Heart left ventricle (tissue), 16 donors: Measurements from ENCODE around the gene PCBD1. TPM values are rescaled to one million over a fixed set of nuclear protein-coding genes. Genes with fewer than 3 reads are reported as not detected.

ENCODE experiments used
- ATAC-seq, 4 donors: fragments of 200-7000 bp; cut with Tn5 transposase; one replicate each; pipeline ENCODE4 v1.9.1; 2020 to 2022; ENCODE audit warnings: moderate library complexity in 4 of 4, mild to moderate bottlenecking in 3 of 4, moderate number of reproducible peaks in 1 of 4
- DNase-seq, 5 donors: peaks; one replicate each; pipeline ENCODE4 v3.0.0-alpha.2; 2020
- H3K27ac ChIP-seq, 12 donors: fragments of 200-600 bp; sonication (generic) in 4 of 12; one replicate each; pipeline versions ENCODE4 v1.5.0 to v1.8.0; 2016 to 2022; ENCODE audit warnings: mild to moderate bottlenecking in 2 of 12
- H3K27me3 ChIP-seq, 9 donors: fragments of 200-600 bp; sonication (generic) in 2 of 9; one replicate each; pipeline versions ENCODE4 v1.5.1 to v1.8.0; 2016 to 2022; ENCODE audit warnings: mild to moderate bottlenecking in 3 of 9
- H3K36me3 ChIP-seq, 9 donors: fragments of 200-600 bp; sonication (generic) in 2 of 9; one replicate each; pipeline versions ENCODE4 v1.5.0 to v1.8.0; 2018 to 2022; ENCODE audit warnings: mild to moderate bottlenecking in 2 of 9
- H3K4me1 ChIP-seq, 12 donors: fragments of 200-600 bp; sonication (generic) in 4 of 12; one replicate each; pipeline versions ENCODE4 v1.5.0 to v1.8.0; 2016 to 2022; ENCODE audit warnings: mild to moderate bottlenecking in 3 of 12
- H3K4me3 ChIP-seq, 12 donors: fragments of 200-600 bp; sonication (generic) in 4 of 12; one replicate each; pipeline versions ENCODE4 v1.5.0 to v1.8.0; 2017 to 2022; ENCODE audit warnings: mild to moderate bottlenecking in 9 of 12, moderate library complexity in 4 of 12
- H3K9me3 ChIP-seq, 12 donors: fragments of 200-600 bp; sonication (generic) in 4 of 12; one replicate each; pipeline versions ENCODE4 v1.5.0 to v1.8.0; 2016 to 2022; ENCODE audit warnings: mild to moderate bottlenecking in 1 of 12
- POLR2A ChIP-seq, 2 donors: fragments of 450-650 bp; IDR thresholded peaks; one replicate each; pipeline ENCODE4 v1.6.1; 2017; ENCODE audit warnings: antibody characterized with exemption in 2 of 2, mild to moderate bottlenecking in 2 of 2, moderate library complexity in 2 of 2
- WGBS, 4 donors: extraction: QIAGEN DNeasy Blood & Tissue Kit in 2 of 4; methylation state at CpG; one replicate each; pipeline versions ENCODE4 v1.1.5 to v1.1.7; 2013 to 2018; 5-methylcytosine and 5-hydroxymethylcytosine counted together
- intact Hi-C, 10 donors: fragments of 100-400 bp; cut with DNase I; formaldehyde crosslinking; loops; one replicate each; pipeline versions ENCODE4 v1.11.1 to v1.14.2; 2022
- polyA plus RNA-seq, 2 donors: library from polyadenylated mRNA; stranded (reverse); fragments of 200-250 nt; gene quantifications; one replicate each; pipeline ENCODE4 v1.2.3, GENCODE V29; 2013
- total RNA-seq, 9 donors: library from RNA; depleted of rRNA in 2 of 9; stranded (reverse); fragments of >200 nt in 2 of 9; fragmentation: NEBNext Ultra II Directional in 3 of 9; extraction: Animal tissue kit (Norgen Biotek cat#: 25700) in 3 of 9; gene quantifications; one replicate each; pipeline versions ENCODE4 v1.1.0 to v1.2.4, GENCODE V29; 2016 to 2023
- TF ChIP-seq, protein P1 (sequence below), 12 donors: fragments of 200-600 bp; sonication (generic) in 4 of 12; IDR thresholded peaks; one replicate each; pipeline versions ENCODE4 v1.5.0 to v1.8.0; 2018 to 2022; ENCODE audit warnings: antibody characterized with exemption in 12 of 12, mild to moderate bottlenecking in 5 of 12
- donor health status: ischemic (EF 13 %, LVEDD 7.1; RV severe dilation, severe dysfunction).
- donor health status: healthy with polysubstance abuse.
- donor health status: DM: no; HTN: yes; CAD: no.
- donor health status: DM: no; HTN: no; CAD: no.
- donor health status: ischemic (EF 25% LVEDD 6.9; RV normal size, moderate dysfunction).
- donor health status: ischemic (EF 25% LVEDD 5.7; RV mildly dilated, moderate dysfunction).
- donor health status: healthy.
- donor health status: DM: yes; HTN: yes; CAD: no.
- donor health status: ischemic (EF 35%, LVEDD 5.7; RV mildly dilated, moderate dysfunction).
- donor health status: nonischemic (EF 11% LVEDD 7.7; RV severe dilation, severe dysfunction).
- donor health status: DM: yes; HTN: yes; CAD: no.
- donor health status: PGD.
- donor health status: ischemic (EF 29% LVEDD 5.4; RV normal size, mild dysfunction).
- donor health status: nonischemic (EF 23%, LVEDD 6.1; RV moderate dilation, normal function).

Gene PCBD1
- total and polyA plus RNA-seq, 11 donors, result 103 to 189 (median 144) TPM

- intact Hi-C loops, result no loop called here
- ATAC-seq, result no peak
- H3K4me1 ChIP-seq, result peaks cover 0 to 18% (median 3%) of the 10 kb centered on the region in 12 donors
- 85 to 97% (median 95%) methylated on average over 2 of the region's 2 CpGs for WGBS, 4 donors
- no peak for DNase-seq
- H3K27ac ChIP-seq, result no peak overlapping the region
- peaks cover 0 to 37% (median 30%) of the 10 kb centered on the region in 9 donors for H3K36me3 ChIP-seq
- TF ChIP-seq POLR2A (IDR thresholded peaks at IDR 0.05), result no peak
- TF ChIP-seq, protein P1, sequence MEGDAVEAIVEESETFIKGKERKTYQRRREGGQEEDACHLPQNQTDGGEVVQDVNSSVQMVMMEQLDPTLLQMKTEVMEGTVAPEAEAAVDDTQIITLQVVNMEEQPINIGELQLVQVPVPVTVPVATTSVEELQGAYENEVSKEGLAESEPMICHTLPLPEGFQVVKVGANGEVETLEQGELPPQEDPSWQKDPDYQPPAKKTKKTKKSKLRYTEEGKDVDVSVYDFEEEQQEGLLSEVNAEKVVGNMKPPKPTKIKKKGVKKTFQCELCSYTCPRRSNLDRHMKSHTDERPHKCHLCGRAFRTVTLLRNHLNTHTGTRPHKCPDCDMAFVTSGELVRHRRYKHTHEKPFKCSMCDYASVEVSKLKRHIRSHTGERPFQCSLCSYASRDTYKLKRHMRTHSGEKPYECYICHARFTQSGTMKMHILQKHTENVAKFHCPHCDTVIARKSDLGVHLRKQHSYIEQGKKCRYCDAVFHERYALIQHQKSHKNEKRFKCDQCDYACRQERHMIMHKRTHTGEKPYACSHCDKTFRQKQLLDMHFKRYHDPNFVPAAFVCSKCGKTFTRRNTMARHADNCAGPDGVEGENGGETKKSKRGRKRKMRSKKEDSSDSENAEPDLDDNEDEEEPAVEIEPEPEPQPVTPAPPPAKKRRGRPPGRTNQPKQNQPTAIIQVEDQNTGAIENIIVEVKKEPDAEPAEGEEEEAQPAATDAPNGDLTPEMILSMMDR (IDR thresholded peaks at IDR 0.05), result no peak
- no peaks in the 10 kb centered on the region for H3K9me3 ChIP-seq
- no peaks in the 10 kb centered on the region for H3K27me3 ChIP-seq
- H3K4me3 ChIP-seq, result no peak overlapping the region
These were observed 41.6 kb downstream of the PCBD1 start for GRCh38 chr10:70846795-70847194.

- H3K4me3 ChIP-seq, result no peak overlapping the region
- intact Hi-C loops, result no loop called here
- no peak overlapping the region for H3K27ac ChIP-seq
- H3K36me3 ChIP-seq, result peaks cover 0 to 28% (median 21%) of the 10 kb centered on the region in 9 donors
- H3K4me1 ChIP-seq, result peaks cover 0 to 18% (median 3%) of the 10 kb centered on the region in 12 donors
- DNase-seq (no peak), ATAC-seq (no peak)
- no peaks in the 10 kb centered on the region for H3K9me3 ChIP-seq
- H3K27me3 ChIP-seq, result no peaks in the 10 kb centered on the region
- 90 to 96% (median 95%) methylated on average over 1 of the region's 1 CpG for WGBS, 4 donors
- TF ChIP-seq, protein P1 (IDR thresholded peaks at IDR 0.05), result no peak
- no peak for TF ChIP-seq POLR2A (IDR thresholded peaks at IDR 0.05)
These were observed 42.5 kb downstream of the PCBD1 start for GRCh38 chr10:70845816-70846215.

- 81 to 100% (median 91%) methylated on average over 2 of the region's 2 CpGs for WGBS, 4 donors
These were observed 43.1 kb downstream of the PCBD1 start for GRCh38 chr10:70845256-70845655.

GRCh38 chr10:70843776-70844489 lies 44.4 kb downstream of the PCBD1 start:
- Histone ChIP-seq H3K4me1 (peaks cover 0 to 11% (median 3%) of the 10 kb centered on the region in 12 donors), H3K36me3 (peaks cover 0 to 31% (median 17%) of the 10 kb centered on the region in 9 donors), H3K27ac (no peak overlapping the region), H3K4me3 (no peak overlapping the region), H3K9me3 (no peaks in the 10 kb centered on the region), H3K27me3 (no peaks in the 10 kb centered on the region)
- ATAC-seq, result no peak
- 59 to 73% (median 68%) methylated on average over 2 of the region's 2 CpGs for WGBS, 4 donors
- TF ChIP-seq POLR2A (IDR thresholded peaks at IDR 0.05), result no peak
- TF ChIP-seq, protein P1 (IDR thresholded peaks at IDR 0.05), result no peak
- intact Hi-C loops, result no loop called here
- no peak for DNase-seq

More at GRCh38 chr10:70845256-70845655, 43.1 kb downstream of the PCBD1 start:
- intact Hi-C loops, result no loop called here
- no peak for ATAC-seq
- Histone ChIP-seq H3K4me3 (no peak overlapping the region), H3K9me3 (no peaks in the 10 kb centered on the region), H3K4me1 (peaks cover 0 to 17% (median 3%) of the 10 kb centered on the region in 12 donors), H3K27ac (no peak overlapping the region), H3K27me3 (no peaks in the 10 kb centered on the region), H3K36me3 (peaks cover 0 to 27% (median 16%) of the 10 kb centered on the region in 9 donors)
- no peak for DNase-seq
- TF ChIP-seq, protein P1 (IDR thresholded peaks at IDR 0.05), result no peak
- TF ChIP-seq POLR2A (IDR thresholded peaks at IDR 0.05), result no peak
